BE2C (cell line): ENCODE results near the gene TSPAN18.
A peak's percentile ranks its signal among the peaks of the same experiment; 100 is the strongest.

Source experiments
- DNase-seq: peaks from one replicate; pipeline ENCODE4 v3.0.0-alpha.2; 2020
- H3K27me3 ChIP-seq: fragments of 250-450 bp; sonication (Bioruptor Pico); 2 replicates; pipeline ENCODE4 v1.5.1; 2020; ENCODE audit warnings: mild to moderate bottlenecking
- H3K36me3 ChIP-seq: fragments of 250-450 bp; sonication (Bioruptor Pico); 2 replicates; pipeline ENCODE4 v1.5.1; 2020; ENCODE audit warnings: mild to moderate bottlenecking
- H3K4me1 ChIP-seq: fragments of 250-450 bp; sonication (Bioruptor Pico); 2 replicates; pipeline ENCODE4 v1.5.1; 2020
- H3K4me3 ChIP-seq: 2 replicates; pipeline ENCODE4 v1.5.1; 2011; ENCODE audit warnings: low read depth, low read length
- H3K9me3 ChIP-seq: fragments of 250-450 bp; sonication (Bioruptor Pico); 2 replicates; pipeline ENCODE4 v1.5.1; 2020
- TF ChIP-seq, protein P1 (sequence below): IDR thresholded peaks from 2 replicates; pipeline ENCODE4 v1.5.1; 2012; ENCODE audit warnings: mild to moderate bottlenecking, low read depth, low read length

The TSPAN18 gene

GRCh38 chr11:44934110-44934509 is 207.3 kb downstream of the TSPAN18 start:
- TF ChIP-seq, protein P1, sequence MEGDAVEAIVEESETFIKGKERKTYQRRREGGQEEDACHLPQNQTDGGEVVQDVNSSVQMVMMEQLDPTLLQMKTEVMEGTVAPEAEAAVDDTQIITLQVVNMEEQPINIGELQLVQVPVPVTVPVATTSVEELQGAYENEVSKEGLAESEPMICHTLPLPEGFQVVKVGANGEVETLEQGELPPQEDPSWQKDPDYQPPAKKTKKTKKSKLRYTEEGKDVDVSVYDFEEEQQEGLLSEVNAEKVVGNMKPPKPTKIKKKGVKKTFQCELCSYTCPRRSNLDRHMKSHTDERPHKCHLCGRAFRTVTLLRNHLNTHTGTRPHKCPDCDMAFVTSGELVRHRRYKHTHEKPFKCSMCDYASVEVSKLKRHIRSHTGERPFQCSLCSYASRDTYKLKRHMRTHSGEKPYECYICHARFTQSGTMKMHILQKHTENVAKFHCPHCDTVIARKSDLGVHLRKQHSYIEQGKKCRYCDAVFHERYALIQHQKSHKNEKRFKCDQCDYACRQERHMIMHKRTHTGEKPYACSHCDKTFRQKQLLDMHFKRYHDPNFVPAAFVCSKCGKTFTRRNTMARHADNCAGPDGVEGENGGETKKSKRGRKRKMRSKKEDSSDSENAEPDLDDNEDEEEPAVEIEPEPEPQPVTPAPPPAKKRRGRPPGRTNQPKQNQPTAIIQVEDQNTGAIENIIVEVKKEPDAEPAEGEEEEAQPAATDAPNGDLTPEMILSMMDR, result no peak
- no peaks in the 10 kb centered on the region for H3K36me3 ChIP-seq
- H3K9me3 ChIP-seq, result no peaks in the 10 kb centered on the region
- H3K27me3 ChIP-seq, result no peaks in the 10 kb centered on the region
- no peaks in the 10 kb centered on the region; the same call in 1 of the 2 replicates for H3K4me1 ChIP-seq
- H3K4me3 ChIP-seq, result no peak overlapping the region
- no peak for DNase-seq

GRCh38 chr11:44934735-44935250 is 208.0 kb downstream of the TSPAN18 start:
- no peaks in the 10 kb centered on the region for H3K36me3 ChIP-seq

GRCh38 chr11:44936525-44936924 is 209.8 kb downstream of the TSPAN18 start:
- Histone ChIP-seq H3K36me3 (no peaks in the 10 kb centered on the region), H3K4me3 (peak overlapping the region; percentile 7; the same call in 1 of the 2 replicates), H3K4me1 (no peaks in the 10 kb centered on the region; the same call in 1 of the 2 replicates), H3K27me3 (no peaks in the 10 kb centered on the region), H3K9me3 (no peaks in the 10 kb centered on the region)
- TF ChIP-seq, protein P1, result peak; percentile 77
- peak; percentile 74 for DNase-seq

More at GRCh38 chr11:44934735-44935250, 208.0 kb downstream of the TSPAN18 start:
- no peaks in the 10 kb centered on the region for H3K9me3 ChIP-seq
- TF ChIP-seq, protein P1, result no peak
- DNase-seq, result no peak
- H3K4me1 ChIP-seq, result no peaks in the 10 kb centered on the region; the same call in 1 of the 2 replicates
- H3K4me3 ChIP-seq, result no peak overlapping the region
- no peaks in the 10 kb centered on the region for H3K27me3 ChIP-seq

GRCh38 chr11:44936951-44937543 is 210.3 kb downstream of the TSPAN18 start:
- Histone ChIP-seq H3K9me3 (no peaks in the 10 kb centered on the region), H3K4me1 (no peaks in the 10 kb centered on the region; the same call in 1 of the 2 replicates), H3K36me3 (no peaks in the 10 kb centered on the region), H3K4me3 (no peak overlapping the region; the same call in 1 of the 2 replicates), H3K27me3 (no peaks in the 10 kb centered on the region)
- DNase-seq, result peak; percentile 33
- TF ChIP-seq, protein P1, result no peak

DNA sequence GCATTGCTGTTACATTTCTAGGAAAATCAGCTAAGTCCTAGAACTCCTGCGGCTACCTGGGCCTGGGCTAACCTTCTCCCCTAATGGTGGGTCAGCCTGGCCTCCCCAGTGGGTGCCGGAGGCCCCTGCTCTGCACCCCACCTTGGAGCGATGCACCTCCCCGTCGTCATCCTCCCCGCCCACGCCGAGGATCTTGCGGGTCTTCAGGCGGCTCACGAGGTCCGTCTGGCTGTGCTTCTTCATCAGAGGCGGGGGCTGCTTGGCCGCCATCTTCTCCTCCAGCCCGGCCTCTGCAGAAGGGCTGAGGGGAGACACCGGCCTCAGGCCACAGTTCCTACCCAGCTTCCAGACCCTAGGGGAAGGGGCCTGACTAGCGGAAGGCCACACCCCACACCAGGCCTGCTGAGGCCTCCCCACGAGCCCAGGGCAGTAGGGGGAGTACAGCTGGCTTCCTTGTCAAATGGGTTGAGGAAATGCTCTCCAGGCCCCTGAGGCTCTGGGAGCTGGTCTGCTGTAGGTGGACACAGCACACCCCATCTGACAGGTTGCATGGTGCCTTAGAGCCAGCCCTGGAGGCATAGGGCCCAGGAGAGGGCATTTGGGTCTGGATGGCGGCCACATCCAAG is 211.4 kb downstream of the TSPAN18 start:
- Histone ChIP-seq H3K4me3 (no peak overlapping the region), H3K4me1 (no peaks in the 10 kb centered on the region; the same call in 1 of the 2 replicates), H3K27me3 (no peaks in the 10 kb centered on the region), H3K36me3 (no peaks in the 10 kb centered on the region), H3K9me3 (no peaks in the 10 kb centered on the region)
- DNase-seq, result peak; percentile 24
- TF ChIP-seq, protein P1, result no peak
